Measurements from ENCODE around the gene HSPA1A.

DNA sequence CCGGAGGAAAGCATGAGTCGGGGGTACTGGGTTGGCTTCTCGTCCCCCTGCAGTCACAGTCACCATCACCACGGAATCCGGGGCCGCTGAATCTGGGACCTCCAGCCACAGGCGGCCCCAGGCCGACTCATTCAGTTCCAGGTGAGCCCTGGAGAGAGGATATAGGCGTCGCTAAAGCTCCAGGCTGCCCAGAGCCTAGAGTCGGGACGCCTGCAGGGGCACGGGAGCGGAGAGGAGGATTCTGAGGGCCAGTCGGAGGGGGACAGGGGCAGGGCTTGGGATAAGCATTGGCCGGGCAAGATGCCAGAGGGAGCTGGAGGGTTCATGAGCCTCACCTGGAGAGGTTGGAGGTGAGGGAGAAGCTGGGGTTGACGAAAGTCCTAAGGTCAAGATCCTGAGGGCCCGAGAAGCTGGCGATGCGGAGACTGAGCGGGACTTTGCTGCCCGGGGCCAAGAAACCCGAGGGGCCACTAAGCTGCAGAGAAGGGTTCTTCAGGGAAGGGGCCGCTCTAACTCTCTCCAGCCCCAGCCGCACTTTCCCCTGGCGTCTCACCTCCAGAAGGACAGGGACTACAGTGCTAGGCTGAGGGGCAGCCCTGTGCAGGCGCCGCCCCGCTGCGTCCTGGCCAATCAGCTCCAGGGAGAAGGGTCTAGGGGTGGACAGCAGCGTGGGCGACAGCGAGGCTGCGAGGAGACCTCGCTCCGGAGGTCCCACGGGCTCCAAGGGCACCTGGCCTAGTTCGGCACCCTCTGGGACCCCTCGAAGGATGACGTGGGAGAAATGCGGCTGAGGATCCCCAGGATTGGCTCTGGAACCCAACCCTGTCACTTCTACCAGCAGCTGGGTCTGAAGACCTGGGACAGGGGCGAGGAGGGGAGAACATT is 49.2 kb upstream of the HSPA1A start:
- no peak for TF ChIP-seq POLR2AphosphoS5 (IDR thresholded peaks at IDR 0.05; ENCODE audit: low read depth, low read length)
- TF ChIP-seq, protein P1, sequence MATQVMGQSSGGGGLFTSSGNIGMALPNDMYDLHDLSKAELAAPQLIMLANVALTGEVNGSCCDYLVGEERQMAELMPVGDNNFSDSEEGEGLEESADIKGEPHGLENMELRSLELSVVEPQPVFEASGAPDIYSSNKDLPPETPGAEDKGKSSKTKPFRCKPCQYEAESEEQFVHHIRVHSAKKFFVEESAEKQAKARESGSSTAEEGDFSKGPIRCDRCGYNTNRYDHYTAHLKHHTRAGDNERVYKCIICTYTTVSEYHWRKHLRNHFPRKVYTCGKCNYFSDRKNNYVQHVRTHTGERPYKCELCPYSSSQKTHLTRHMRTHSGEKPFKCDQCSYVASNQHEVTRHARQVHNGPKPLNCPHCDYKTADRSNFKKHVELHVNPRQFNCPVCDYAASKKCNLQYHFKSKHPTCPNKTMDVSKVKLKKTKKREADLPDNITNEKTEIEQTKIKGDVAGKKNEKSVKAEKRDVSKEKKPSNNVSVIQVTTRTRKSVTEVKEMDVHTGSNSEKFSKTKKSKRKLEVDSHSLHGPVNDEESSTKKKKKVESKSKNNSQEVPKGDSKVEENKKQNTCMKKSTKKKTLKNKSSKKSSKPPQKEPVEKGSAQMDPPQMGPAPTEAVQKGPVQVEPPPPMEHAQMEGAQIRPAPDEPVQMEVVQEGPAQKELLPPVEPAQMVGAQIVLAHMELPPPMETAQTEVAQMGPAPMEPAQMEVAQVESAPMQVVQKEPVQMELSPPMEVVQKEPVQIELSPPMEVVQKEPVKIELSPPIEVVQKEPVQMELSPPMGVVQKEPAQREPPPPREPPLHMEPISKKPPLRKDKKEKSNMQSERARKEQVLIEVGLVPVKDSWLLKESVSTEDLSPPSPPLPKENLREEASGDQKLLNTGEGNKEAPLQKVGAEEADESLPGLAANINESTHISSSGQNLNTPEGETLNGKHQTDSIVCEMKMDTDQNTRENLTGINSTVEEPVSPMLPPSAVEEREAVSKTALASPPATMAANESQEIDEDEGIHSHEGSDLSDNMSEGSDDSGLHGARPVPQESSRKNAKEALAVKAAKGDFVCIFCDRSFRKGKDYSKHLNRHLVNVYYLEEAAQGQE (IDR thresholded peaks at IDR 0.05; ENCODE audit: insufficient read depth in 1 of 2, low read depth in 2 of 2, low read length in 2 of 2) = no peak

Data from PFSK-1 (cell line).